ENCODE measurements around the gene RGS1.

GRCh38 chr1:192573499-192573898 is 2.1 kb upstream of the RGS1 start:
- no peak for TF ChIP-seq CTCF (IDR thresholded peaks at IDR 0.05)
- TF ChIP-seq POLR2AphosphoS5 (IDR thresholded peaks at IDR 0.05; ENCODE audit: low read depth, low read length) = no peak
- TF ChIP-seq REST (IDR thresholded peaks at IDR 0.05; ENCODE audit: insufficient read depth in 1 of 2, low read depth in 2 of 2, low read length in 1 of 2) = no peak
- TF ChIP-seq SIN3A (IDR thresholded peaks at IDR 0.05; ENCODE audit: borderline replicate concordance, insufficient read depth, low read depth, low read length) = no peak
- TF ChIP-seq TCF7L2 (IDR thresholded peaks at IDR 0.05; ENCODE audit: low read depth, low read length) = no peak

All from Panc1 (cell line).